ENCODE measurements around the gene RTN4IP1. TPM values are rescaled to one million over a fixed set of nuclear protein-coding genes. Genes with fewer than 3 reads are reported as not detected.

Gene RTN4IP1
- total RNA-seq, 1 experiment from 2014 or later = 12.5 TPM

GRCh38 chr6:106537662-106538061 lies 91.6 kb downstream of the RTN4IP1 start:
- Histone ChIP-seq H3K79me2 (ENCODE audit: insufficient read depth, low read length) (no peaks in the 10 kb centered on the region), H2BK5ac (ENCODE audit: insufficient read length, low read length) (no peak overlapping the region), H3K4ac (ENCODE audit: low read depth, low read length) (no peak overlapping the region), H3K23ac (ENCODE audit: insufficient read length, low read depth, low read length) (no peak overlapping the region), H2BK12ac (ENCODE audit: insufficient read length, low read depth, low read length) (no peak overlapping the region), H3K23me2 (ENCODE audit: insufficient read length, low read depth, low read length, poor library complexity, severe bottlenecking) (no peaks in the 10 kb centered on the region), H4K8ac (replicated peaks; ENCODE audit: insufficient read length, low read depth, low read length) (no peak overlapping the region), H3K79me1 (ENCODE audit: insufficient read depth, low read depth, low read length, poor library complexity, severe bottlenecking) (no peaks in the 10 kb centered on the region), H3K27ac (ENCODE audit: insufficient read length, low read depth, low read length) (no peak overlapping the region), H2BK120ac (ENCODE audit: low read depth, low read length, poor library complexity, severe bottlenecking) (no peak overlapping the region), H4K20me1 (ENCODE audit: control insufficient read depth, insufficient read depth, insufficient read length) (no peaks in the 10 kb centered on the region), H2AK5ac (ENCODE audit: insufficient read length, low read length) (no peak overlapping the region), H3K18ac (ENCODE audit: insufficient read length, low read depth, low read length) (no peak overlapping the region), H3K4me1 (ENCODE audit: insufficient read depth, low read length) (no peaks in the 10 kb centered on the region), H2BK20ac (ENCODE audit: low read depth, low read length, poor library complexity, severe bottlenecking) (no peak overlapping the region), H4K91ac (ENCODE audit: insufficient read length, low read depth, low read length) (no peak overlapping the region), H3K27me3 (ENCODE audit: insufficient read depth, low read length) (no peaks in the 10 kb centered on the region), H3T11ph (ENCODE audit: low read length) (no peak overlapping the region), H3K56ac (ENCODE audit: insufficient read length, low read depth, low read length) (no peak overlapping the region), H3K14ac (ENCODE audit: insufficient read depth, low read length) (no peak overlapping the region), H3K9me3 (ENCODE audit: control insufficient read depth, low read depth, low read length) (no peaks in the 10 kb centered on the region), H2BK15ac (ENCODE audit: low read depth, low read length) (no peak overlapping the region), H3K4me2 (ENCODE audit: insufficient read depth, insufficient read length, low read length) (no peak overlapping the region), H2AFZ (ENCODE audit: low read length) (no peak overlapping the region), H3K9ac (ENCODE audit: extremely low read depth, insufficient read length, low read length) (no peak overlapping the region), H4K5ac (ENCODE audit: insufficient read length, low read depth, low read length) (no peak overlapping the region)
- Mint-ChIP-seq H3K27ac (no peak overlapping the region; a peak in 1 of 7 replicates), H3K4me3 (no peak overlapping the region), H3K36me3 (ENCODE audit: insufficient read depth in 1 of 3, low read depth in 3 of 3) (no peaks in the 10 kb centered on the region), H3K27me3 (ENCODE audit: low read depth) (no peaks in the 10 kb centered on the region), H3K9me3 (no peaks in the 10 kb centered on the region), H3K4me1 (peaks cover 8 to 13% of the 10 kb centered on the region in 2 experiments)
- TF ChIP-seq CTCF (conservative IDR thresholded peaks at IDR 0.05) = no peak
- no CpG with 5 or more reads among the region's 8 CpGs for WGBS (ENCODE audit: extremely low coverage, insufficient read length, low lambda C conversion rate)
- no peak for DNase-seq

All from H9 (cell line).